HepG2 (cell line): ENCODE data around the gene NME7. TPM values are rescaled to one million over a fixed set of nuclear protein-coding genes. Genes with fewer than 3 reads are reported as not detected.

Experiments
- ATAC-seq: fragments of 200-7000 bp; cut with Tn5 transposase; 3 replicates; pipeline ENCODE4 v1.9.1; 2020; ENCODE audit warnings: mild to moderate bottlenecking, moderate library complexity
- BruUV-seq: library from RNA; stranded (reverse); fragments of 400-500 nt; replicated peaks from 2 replicates; lab custom pipeline; 2021; lab: Mats Ljungman, UMichigan
- CTCF ChIA-PET: fragments of 300-600 bp; formaldehyde crosslinking; extraction: SDS; loops from one replicate; lab custom pipeline; 2021; ENCODE audit warnings: low total read pairs, inconsistent platforms, low intra/inter-chr PET ratio; lab: Yijun Ruan, JAX
- POLR2A ChIA-PET: fragments of 350-600 bp; sonication (Branson Sonifier 250); formaldehyde crosslinking; loops from one replicate; lab custom pipeline; 2020; ENCODE audit warnings: antibody characterized with exemption, inconsistent platforms; lab: Yijun Ruan, JAX
- DNase-seq: peaks from one replicate; pipeline ENCODE4 v3.0.0-alpha.2; 2015; ENCODE audit warnings: low spot score
- FAIRE-seq: peaks from 3 replicates; lab custom pipeline; 2011; peaks lifted over from hg19 to GRCh38; lab: Jason Lieb, UNC
- H2AFZ ChIP-seq: one replicate; pipeline ENCODE4 v1.6.1; 2011; ENCODE audit warnings: low read length, inconsistent platforms
- H3K27ac ChIP-seq: fragments of 300-600 bp; 3 replicates; pipeline ENCODE4 v1.8.0; 2011; ENCODE audit warnings: mixed run types, mild to moderate bottlenecking, mixed read lengths, low read length, inconsistent platforms; ENCODE audit not compliant: insufficient read depth; ENCODE audit errors: extremely low read length
- H3K27me3 ChIP-seq, 2 experiments: fragments of 200-600 bp in 1 of 2; 2 replicates in 1 of 2; 3 replicates in 1 of 2; pipeline versions ENCODE4 v1.6.0 to v1.8.0; 2011; ENCODE audit warnings: low read length in 2 of 2, mild to moderate bottlenecking in 2 of 2, moderate library complexity in 2 of 2, inconsistent platforms in 1 of 2; ENCODE audit not compliant: insufficient read depth in 2 of 2, control insufficient read depth in 1 of 2
- H3K36me3 ChIP-seq, 2 experiments: fragments of 200-600 bp in 1 of 2; replicated peaks in 1 of 2; 2 replicates in 1 of 2; 3 replicates in 1 of 2; pipeline versions ENCODE4 v1.5.1 to v1.8.0; 2011; ENCODE audit warnings: low read length in 2 of 2, inconsistent platforms in 1 of 2; ENCODE audit not compliant: insufficient read depth in 2 of 2, control insufficient read depth in 1 of 2
- H3K4me1 ChIP-seq: 2 replicates; pipeline ENCODE4 v1.5.1; 2012; ENCODE audit warnings: low read length, inconsistent platforms; ENCODE audit not compliant: insufficient read depth
- H3K4me2 ChIP-seq: 2 replicates; pipeline ENCODE4 v1.6.0; 2011; ENCODE audit warnings: low read depth, low read length, inconsistent platforms
- H3K4me3 ChIP-seq, 3 experiments: fragments of 200-600 bp in 1 of 3; sonication (generic), shearing (Covaris generic) in 1 of 3; replicated peaks in 1 of 3; 2 replicates each; pipeline ENCODE4 v1.5.1; 2011 to 2016; ENCODE audit warnings: low read length in 3 of 3, inconsistent platforms in 2 of 3, low read depth in 2 of 3, mild to moderate bottlenecking in 2 of 3, control low read depth in 1 of 3, mixed read lengths in 1 of 3; ENCODE audit not compliant: insufficient read depth in 1 of 3
- H3K79me2 ChIP-seq: one replicate; pipeline ENCODE4 v1.6.1; 2011; ENCODE audit warnings: low read length, inconsistent platforms; ENCODE audit not compliant: insufficient read depth
- H3K9ac ChIP-seq: 2 replicates; pipeline ENCODE4 v1.6.0; 2011; ENCODE audit warnings: mild to moderate bottlenecking, low read depth, low read length, inconsistent platforms; ENCODE audit not compliant: insufficient read depth
- H3K9me3 ChIP-seq: 2 replicates; pipeline ENCODE4 v1.5.1; 2012; ENCODE audit warnings: mild to moderate bottlenecking, low read length
- H4K20me1 ChIP-seq: 2 replicates; pipeline ENCODE4 v1.6.0; 2011; ENCODE audit warnings: inconsistent platforms, mild to moderate bottlenecking, low read length, moderate library complexity; ENCODE audit not compliant: insufficient read depth
- DMAP1 ChIP-seq: IDR thresholded peaks from 2 replicates; pipeline ENCODE4 v1.6.1; 2016
- GABPA ChIP-seq, 2 experiments: IDR thresholded peaks; 2 replicates each; pipeline ENCODE4 v1.6.1; 2011 to 2016; ENCODE audit warnings: low read depth in 2 of 2, low read length in 1 of 2, missing biosample characterization in 1 of 2, missing genetic modification characterization in 1 of 2
- MLX ChIP-seq: IDR thresholded peaks from 2 replicates; pipeline ENCODE4 v1.6.1; 2016
- NFE2 ChIP-seq: sonication (generic); formaldehyde crosslinking; IDR thresholded peaks from 2 replicates; pipeline ENCODE4 v1.4.0; 2020; ENCODE audit warnings: missing genetic modification reagents
- TAF1 ChIP-seq: sonication (generic); formaldehyde crosslinking; IDR thresholded peaks from 2 replicates; pipeline ENCODE4 v1.4.0; 2020; ENCODE audit warnings: missing genetic modification reagents
- ZBTB39 ChIP-seq: sonication (generic); formaldehyde crosslinking; IDR thresholded peaks from 2 replicates; pipeline ENCODE4 v1.5.0; 2020; ENCODE audit warnings: missing genetic modification reagents
- ZHX2 ChIP-seq, 2 experiments: sonication (generic) in 1 of 2; formaldehyde crosslinking in 1 of 2; IDR thresholded peaks; 2 replicates each; pipeline versions ENCODE4 v1.6.1 to v1.9.0; 2014 to 2022; ENCODE audit warnings: antibody characterized with exemption in 1 of 2, borderline replicate concordance in 1 of 2, inconsistent platforms in 1 of 2, low read depth in 1 of 2, missing genetic modification reagents in 1 of 2
- ZNF235 ChIP-seq: sonication (generic); formaldehyde crosslinking; IDR thresholded peaks from 2 replicates; pipeline ENCODE4 v1.8.1; 2023; ENCODE audit warnings: mild to moderate bottlenecking, missing genetic modification reagents, borderline replicate concordance
- ZNF337 ChIP-seq: sonication (generic); formaldehyde crosslinking; IDR thresholded peaks from 2 replicates; pipeline ENCODE4 v1.5.1; 2020; ENCODE audit warnings: missing genetic modification reagents, low read depth, mild to moderate bottlenecking, borderline replicate concordance
- ZNF496 ChIP-seq: sonication (generic); formaldehyde crosslinking; IDR thresholded peaks from 2 replicates; pipeline ENCODE4 v1.8.1; 2023; ENCODE audit warnings: mild to moderate bottlenecking, moderate library complexity, missing genetic modification reagents; ENCODE audit not compliant: insufficient replicate concordance
- ZNF547 ChIP-seq: sonication (generic); formaldehyde crosslinking; IDR thresholded peaks from 2 replicates; pipeline ENCODE4 v1.5.1; 2020; ENCODE audit warnings: mild to moderate bottlenecking, missing genetic modification reagents
- ZNF570 ChIP-seq: sonication (generic); formaldehyde crosslinking; IDR thresholded peaks from 2 replicates; pipeline ENCODE4 v1.4.0; 2020; ENCODE audit warnings: mild to moderate bottlenecking, missing genetic modification reagents, borderline replicate concordance
- ZNF784 ChIP-seq: sonication (generic); formaldehyde crosslinking; IDR thresholded peaks from 2 replicates; pipeline ENCODE4 v1.5.1; 2020; ENCODE audit warnings: missing genetic modification reagents, mild to moderate bottlenecking, borderline replicate concordance
- WGBS: methylation state at CpG from one replicate; pipeline ENCODE4 v1.1.6; 2017; ENCODE audit warnings: low lambda C conversion rate; 5-methylcytosine and 5-hydroxymethylcytosine counted together
- in situ Hi-C: cut with HindIII; loops from 2 replicates; pipeline ENCODE4 v1.10.0; 2017; ENCODE audit warnings: low pct_unique_long_range_greater_than_20kb; ENCODE audit not compliant: extremely low pct_ligation_motif_present
- intact Hi-C: fragments of 100-400 bp; cut with micrococcal nuclease; formaldehyde crosslinking; loops from one replicate; pipeline ENCODE4 v1.10.0; 2022; ENCODE audit not compliant: unreplicated experiment
- polyA plus RNA-seq, 8 experiments: library from polyadenylated mRNA; depleted of rRNA in 3 of 8; stranded (reverse) in 7 of 8; unstranded in 1 of 8; fragments of >200 nt; fragmentation: Illumina TruSeq in 4 of 8; extraction: Trizol in 4 of 8; gene quantifications; 2 replicates each; pipeline versions ENCODE4 v1.2.1 to v1.2.3, GENCODE V29; 2011 to 2016; ENCODE audit warnings: low read depth in 4 of 8, missing spikeins in 1 of 8, mixed read lengths in 1 of 8; ENCODE audit not compliant: insufficient read depth in 1 of 8
- total RNA-seq, 5 experiments: library from RNA; depleted of rRNA; stranded (reverse); fragments of >200 nt; fragmentation: Illumina TruSeq; extraction: Trizol; gene quantifications; 2 replicates each; pipeline ENCODE4 v1.2.3, GENCODE V29; 2016; ENCODE audit warnings: low read depth in 1 of 5

The NME7 gene
- total and polyA plus RNA-seq, 2 of the 13 experiments (the other 11 are each of a cell fraction or from before 2014, with no cell fraction given), result 9.4 to 22.5 TPM

- peaks cover under 1% of the 10 kb centered on the region; the same call in 1 of the 2 replicates for H3K4me1 ChIP-seq
- intact Hi-C loops (no loop called here), in situ Hi-C loops (no loop called here)
- peaks cover 14% of the 10 kb centered on the region for H3K9me3 ChIP-seq
- no peaks in the 10 kb centered on the region for H3K36me3 ChIP-seq
- ChIA-PET CTCF (no interaction called here), POLR2A (no interaction called here)
- H3K4me2 ChIP-seq, result no peak overlapping the region
- H3K27me3 ChIP-seq, result no peaks in the 10 kb centered on the region; a peak in 1 of 5 replicates
- no peak for FAIRE-seq
- H4K20me1 ChIP-seq, result no peaks in the 10 kb centered on the region
- no peak overlapping the region for H2AFZ ChIP-seq
- no peak overlapping the region for H3K4me3 ChIP-seq
- DNase-seq, result no peak
- H3K9ac ChIP-seq, result no peak overlapping the region
- no peak overlapping the region for H3K27ac ChIP-seq
- 94% methylated on average over 2 of the region's 2 CpGs for WGBS
- ATAC-seq, result no peak
- H3K79me2 ChIP-seq, result no peaks in the 10 kb centered on the region
- no TSS peak for BruUV-seq
- TF ChIP-seq TAF1 (CRISPR knock-in tag) (no peak), MLX (no peak), ZNF784 (CRISPR knock-in tag) (no peak), DMAP1 (no peak), ZNF337 (CRISPR knock-in tag) (no peak), ZNF235 (CRISPR knock-in tag) (no peak), ZNF496 (CRISPR knock-in tag) (no peak), ZHX2 (IDR thresholded peaks at IDR 0.05; ENCODE audit: low read depth) (no peak), ZHX2 (CRISPR knock-in tag; IDR thresholded peaks at IDR 0.05; ENCODE audit: borderline replicate concordance) (no peak), ZNF570 (CRISPR knock-in tag) (no peak), GABPA (IDR thresholded peaks at IDR 0.05; ENCODE audit: low read depth, low read length) (no peak), GABPA (CRISPR knock-in tag; IDR thresholded peaks at IDR 0.05; ENCODE audit: low read depth) (no peak), ZBTB39 (CRISPR knock-in tag) (no peak), NFE2 (CRISPR knock-in tag) (no peak), ZNF547 (CRISPR knock-in tag) (no peak)
Observed at GRCh38 chr1:169260478-169261151, 107.0 kb downstream of the NME7 start.
